Measurements from ENCODE around the gene HOXA10.

HOXA10 gene

GRCh38 chr7:27189997-27190748, 16.1 kb upstream of the HOXA10 start:
- no peak for DNase-seq (ENCODE audit: low spot score)

GRCh38 chr7:27189295-27189996, 15.3 kb upstream of the HOXA10 start:
- no peak for DNase-seq (ENCODE audit: low spot score)

DNA sequence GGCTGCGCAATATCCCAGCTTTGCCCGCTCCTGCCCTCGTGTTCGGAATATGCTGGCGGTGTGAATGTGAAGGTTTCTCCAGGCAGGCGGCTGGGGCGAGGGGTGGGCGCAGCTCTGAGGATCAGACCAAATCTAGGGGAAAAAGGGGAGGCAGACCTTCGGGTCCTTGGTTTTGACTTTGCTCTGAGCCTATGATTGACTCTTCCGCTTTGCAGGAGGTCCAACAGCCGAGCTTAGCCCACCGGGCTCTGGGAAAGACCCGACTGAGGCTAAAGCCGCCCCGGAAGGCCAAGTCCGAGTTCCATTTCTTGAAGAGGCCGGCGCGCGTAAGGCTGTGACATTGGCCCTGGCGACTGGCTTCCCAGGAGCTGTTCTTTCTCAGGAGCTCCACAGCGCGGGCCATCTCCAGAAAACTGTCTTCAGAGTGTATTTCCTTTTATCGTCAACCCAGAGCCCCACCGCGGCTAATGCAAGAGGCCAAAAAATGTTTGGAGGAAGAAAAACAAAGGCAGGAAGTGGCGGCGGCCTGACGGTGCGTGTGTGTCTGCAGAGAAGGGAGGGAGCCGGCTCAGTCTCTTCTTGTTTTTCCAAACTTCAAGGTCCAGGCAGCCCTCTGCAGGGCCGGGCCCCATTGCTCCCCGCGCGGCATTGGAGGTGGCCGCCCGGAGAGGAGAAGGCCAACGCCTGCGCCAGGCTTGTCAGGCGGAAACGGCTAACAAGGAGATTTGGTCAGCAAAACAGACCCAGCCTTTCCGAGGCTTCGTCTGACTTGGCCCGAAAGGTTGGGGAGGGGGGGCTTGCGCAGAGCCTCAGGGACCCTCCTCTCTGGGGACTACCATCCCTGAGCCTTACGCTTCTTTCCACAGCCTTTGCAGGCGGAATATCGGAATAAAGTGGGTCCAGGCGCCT, 14.5 kb upstream of the HOXA10 start:
- DNase-seq (ENCODE audit: low spot score), result no peak

- DNase-seq (ENCODE audit: low spot score), result no peak
These were observed 13.6 kb upstream of the HOXA10 start for GRCh38 chr7:27187475-27188385.

DNA sequence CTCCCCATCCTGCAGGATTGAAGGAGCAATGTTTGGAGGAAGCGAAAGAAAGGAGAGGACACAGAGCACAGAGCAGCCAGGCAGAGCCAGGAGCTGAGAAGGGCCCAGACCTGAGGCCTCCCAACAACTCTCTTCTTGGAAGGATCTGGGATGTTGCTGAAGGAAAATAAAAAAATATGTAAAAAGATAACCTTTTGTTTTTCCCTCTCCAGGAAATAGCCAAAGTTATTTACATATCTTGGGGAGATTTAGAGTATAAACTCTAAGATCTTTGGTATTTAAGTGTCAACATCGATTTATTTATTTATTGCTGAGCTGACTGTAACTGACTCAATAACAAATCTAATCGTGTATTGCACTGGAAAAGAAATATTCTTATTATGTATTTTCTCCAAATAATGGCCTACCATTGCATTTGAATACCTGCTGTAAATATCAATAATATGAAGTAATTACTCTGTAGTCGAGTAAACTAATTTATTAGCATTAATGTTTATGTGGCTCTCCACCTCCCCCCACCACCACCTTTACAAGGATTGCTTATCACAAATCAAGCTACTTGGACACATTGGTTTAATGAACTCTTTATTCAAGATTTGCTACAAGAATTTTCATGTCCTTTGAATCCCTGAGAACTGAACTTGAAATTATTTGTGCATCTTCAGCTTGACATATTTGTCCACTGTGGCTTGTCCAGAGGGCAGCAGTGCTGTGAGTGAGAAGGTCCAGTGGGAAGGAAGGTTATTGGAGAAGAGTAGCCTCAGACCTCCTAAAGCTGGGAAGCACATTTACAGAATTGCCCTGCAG, 12.8 kb upstream of the HOXA10 start:
- DNase-seq (ENCODE audit: low spot score), result no peak

DNA sequence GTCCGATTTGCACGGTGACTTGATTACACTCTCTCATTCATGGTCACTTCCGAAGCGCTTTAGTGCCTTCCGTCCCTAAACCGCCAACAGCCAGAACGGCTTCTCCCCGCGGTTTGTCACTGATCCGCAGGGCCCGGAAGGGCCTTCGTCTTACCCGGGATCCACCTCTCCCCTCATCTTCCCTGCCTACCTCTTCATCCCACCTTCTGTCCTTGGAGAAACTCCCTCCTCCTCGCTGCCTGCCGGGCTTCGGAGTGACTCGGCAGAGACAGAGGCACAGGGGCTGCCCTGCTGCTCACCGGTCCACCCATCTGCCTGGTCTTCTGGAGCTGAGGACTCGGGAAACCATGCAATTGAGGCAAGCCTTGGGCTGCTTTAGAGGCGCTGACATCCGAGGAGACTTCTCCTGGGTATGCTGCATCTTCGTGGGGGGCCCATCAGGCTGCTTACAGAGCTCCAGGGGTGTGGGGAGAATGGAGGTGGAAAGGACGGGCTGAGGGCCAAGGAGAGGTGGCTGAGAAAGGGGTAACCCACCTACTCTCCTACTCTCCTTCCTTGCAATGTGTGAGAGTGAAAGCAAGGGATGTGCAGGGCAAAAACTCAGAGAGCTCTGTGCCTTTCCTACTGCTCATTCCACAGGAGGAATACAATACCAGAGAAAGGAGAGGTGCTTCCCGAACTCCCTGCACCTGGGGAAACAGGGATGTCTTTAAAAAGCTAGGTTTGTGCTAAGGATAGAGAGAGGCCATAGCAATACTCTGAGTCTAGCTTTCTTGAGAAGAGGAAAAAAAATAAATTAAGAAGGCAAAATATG, 11.9 kb upstream of the HOXA10 start:
- no peak for DNase-seq (ENCODE audit: low spot score)

- DNase-seq (ENCODE audit: low spot score), result peak; percentile 95
These were observed 11.1 kb upstream of the HOXA10 start, which contains the start of gene HOXA11 for GRCh38 chr7:27185013-27185853. Gene HOXA11 (minus strand): TSS chr7:27185232. CDS start chr7:27185144, 88 bp downstream.

- DNase-seq (ENCODE audit: low spot score), result no peak
These were observed 10.4 kb upstream of the HOXA10 start for GRCh38 chr7:27184337-27185012.

- DNase-seq (ENCODE audit: low spot score), result no peak
These were observed 9.7 kb upstream of the HOXA10 start for GRCh38 chr7:27183682-27184336.

DNA sequence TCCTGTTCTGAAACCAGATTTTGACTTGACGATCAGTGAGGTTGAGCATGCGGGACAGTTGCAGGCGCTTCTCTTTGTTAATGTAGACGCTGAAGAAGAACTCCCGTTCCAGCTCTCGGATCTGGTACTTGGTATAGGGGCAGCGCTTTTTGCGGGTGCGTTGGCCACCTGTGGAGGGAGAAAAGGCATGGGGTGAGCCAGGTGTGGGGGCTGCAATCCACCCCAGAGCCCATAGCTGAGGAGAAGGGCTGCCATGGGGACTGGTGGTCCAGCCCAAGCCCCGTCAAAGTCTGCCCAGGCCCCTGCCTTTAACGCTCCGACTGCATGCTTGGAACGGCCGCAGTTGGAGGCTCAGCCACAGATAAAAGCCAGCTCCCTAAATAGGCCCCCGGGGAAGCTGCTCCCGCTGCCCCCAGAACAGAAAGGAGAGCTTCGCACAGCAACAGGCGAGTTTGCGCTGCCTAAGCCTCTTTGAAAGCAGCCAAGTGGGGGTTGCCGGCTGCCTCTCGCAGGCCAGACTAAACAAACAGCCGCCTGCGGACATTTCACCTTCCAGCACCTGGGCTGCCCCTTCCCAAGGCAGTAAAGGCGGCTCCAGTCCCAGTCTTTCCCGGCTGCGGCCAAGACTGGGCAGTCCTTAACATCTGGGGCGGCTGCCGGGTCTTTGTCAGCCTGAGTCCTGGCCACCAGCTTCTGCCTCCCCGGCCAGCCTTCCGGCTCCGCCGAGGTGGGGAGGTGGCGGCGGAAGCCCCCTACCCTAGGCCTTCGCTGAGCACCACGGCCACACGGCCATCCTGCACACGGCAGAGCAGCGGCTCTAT, 9.0 kb upstream of the HOXA10 start:
- no peak for DNase-seq (ENCODE audit: low spot score)

- no peak for DNase-seq (ENCODE audit: low spot score)
These were observed 8.2 kb upstream of the HOXA10 start for GRCh38 chr7:27182285-27182841.

DNA sequence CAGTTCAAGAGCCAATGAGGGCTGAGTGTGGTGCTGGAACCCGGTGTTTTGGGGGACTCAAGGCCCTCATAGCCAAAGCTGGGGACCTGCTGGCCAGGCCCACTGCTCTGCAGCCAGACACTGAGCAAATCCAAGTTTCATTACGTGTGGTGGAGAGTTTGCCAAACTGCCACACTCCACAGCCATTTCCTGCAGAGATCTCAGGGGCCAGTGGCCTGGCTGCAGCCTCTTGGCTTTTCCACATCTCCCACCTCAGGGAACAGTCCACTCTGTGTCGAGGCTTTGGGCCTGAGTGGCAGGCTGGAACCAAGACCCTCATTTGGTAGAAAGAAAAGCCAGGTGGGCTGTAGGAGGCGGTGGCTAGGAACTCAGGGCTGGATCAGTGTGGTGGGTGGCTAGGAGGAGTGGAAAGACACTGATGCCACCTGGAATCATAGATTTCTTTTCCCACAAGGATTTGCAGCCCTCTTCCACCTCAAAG, 7.7 kb upstream of the HOXA10 start:
- no peak for DNase-seq (ENCODE audit: low spot score)

- DNase-seq (ENCODE audit: low spot score), result no peak
These were observed 6.6 kb upstream of the HOXA10 start for GRCh38 chr7:27180431-27181420.

GRCh38 chr7:27179503-27180430, 5.6 kb upstream of the HOXA10 start:
- peak; percentile 84 for DNase-seq (ENCODE audit: low spot score)

Measured in AG08395 (cell line).